GM23338 (cell line): ENCODE measurements around the gene DNAAF8. TPM values are rescaled to one million over a fixed set of nuclear protein-coding genes. Genes with fewer than 3 reads are reported as not detected.

Source experiments
- ATAC-seq: fragments of 200-7000 bp; cut with Tn5 transposase; 3 replicates; pipeline ENCODE4 v1.9.1; 2020
- DNase-seq: peaks from one replicate; pipeline ENCODE4 v3.0.0-alpha.2; 2015; ENCODE audit warnings: low spot score
- H2AFZ ChIP-seq: fragments of 200-600 bp; sonication (generic); 2 replicates; pipeline ENCODE4 v1.8.0; 2016; ENCODE audit warnings: antibody characterized with exemption, mild to moderate bottlenecking, moderate library complexity
- H3F3A ChIP-seq: fragments of 200-600 bp; sonication (generic); replicated peaks from 2 replicates; pipeline ENCODE4 v1.8.0; 2017; ENCODE audit warnings: antibody characterized with exemption, mixed run types, low read depth
- H3K27ac ChIP-seq: fragments of 200-600 bp; sonication (generic); 2 replicates; pipeline ENCODE4 v1.6.1; 2016; ENCODE audit warnings: low read depth
- H3K27me3 ChIP-seq: fragments of 200-600 bp; sonication (generic); 2 replicates; pipeline ENCODE4 v1.8.0; 2016; ENCODE audit warnings: mild to moderate bottlenecking, mixed run types, moderate library complexity; ENCODE audit not compliant: insufficient read depth
- H3K36me3 ChIP-seq: fragments of 200-600 bp; sonication (generic); 2 replicates; pipeline ENCODE4 v1.8.0; 2016; ENCODE audit warnings: mild to moderate bottlenecking; ENCODE audit not compliant: insufficient read depth
- H3K4me1 ChIP-seq: fragments of 200-600 bp; sonication (generic); 2 replicates; pipeline ENCODE4 v1.8.0; 2016; ENCODE audit warnings: mild to moderate bottlenecking, moderate library complexity; ENCODE audit not compliant: insufficient read depth
- H3K4me2 ChIP-seq: fragments of 200-600 bp; sonication (generic); 2 replicates; pipeline ENCODE4 v1.7.1; 2017; ENCODE audit warnings: mixed run types
- H3K4me3 ChIP-seq: fragments of 200-600 bp; sonication (generic); 2 replicates; pipeline ENCODE4 v1.6.1; 2016; ENCODE audit warnings: mixed run types
- H3K79me2 ChIP-seq: fragments of 200-600 bp; sonication (generic); replicated peaks from 2 replicates; pipeline ENCODE4 v1.8.0; 2017; ENCODE audit warnings: mild to moderate bottlenecking; ENCODE audit not compliant: insufficient read depth
- H3K9me2 ChIP-seq: fragments of 200-600 bp; sonication (generic); 2 replicates; pipeline ENCODE4 v1.8.0; 2017; ENCODE audit not compliant: insufficient read depth
- H4K20me1 ChIP-seq: fragments of 200-600 bp; sonication (generic); replicated peaks from 2 replicates; pipeline ENCODE4 v1.8.0; 2017; ENCODE audit warnings: mild to moderate bottlenecking; ENCODE audit not compliant: insufficient read depth
- H3K27ac Mint-ChIP-seq: 2 replicates; pipeline ENCODE4 v1.8.0; 2020; ENCODE audit warnings: inconsistent platforms, mild to moderate bottlenecking, moderate library complexity, mixed read lengths
- H3K27me3 Mint-ChIP-seq: 3 replicates; pipeline ENCODE4 v1.8.0; 2022; ENCODE audit warnings: low read depth, mild to moderate bottlenecking, moderate library complexity, mixed read lengths, inconsistent platforms; ENCODE audit not compliant: insufficient read depth, poor library complexity
- H3K36me3 Mint-ChIP-seq: 3 replicates; pipeline ENCODE4 v1.8.0; 2021; ENCODE audit warnings: low read depth, mild to moderate bottlenecking, inconsistent platforms, moderate library complexity, mixed read lengths
- H3K4me1 Mint-ChIP-seq: 3 replicates; pipeline ENCODE4 v1.8.0; 2020; ENCODE audit warnings: mild to moderate bottlenecking, inconsistent platforms, mixed read lengths
- H3K4me3 Mint-ChIP-seq: 3 replicates; pipeline ENCODE4 v1.8.0; 2021; ENCODE audit warnings: moderate library complexity, mild to moderate bottlenecking, inconsistent platforms, mixed read lengths
- H3K9me3 Mint-ChIP-seq: 3 replicates; pipeline ENCODE4 v1.8.0; 2020; ENCODE audit warnings: moderate library complexity, mild to moderate bottlenecking, inconsistent platforms, mixed read lengths
- CREB1 ChIP-seq: fragments of 250-450 bp; sonication (Bioruptor Pico); IDR thresholded peaks from 2 replicates; pipeline ENCODE4 v1.5.0; 2020; ENCODE audit warnings: low read depth, mild to moderate bottlenecking, moderate library complexity
- EZH2 ChIP-seq: fragments of 200-600 bp; sonication (generic); IDR thresholded peaks from one replicate; pipeline ENCODE4 v1.8.0; 2017; ENCODE audit warnings: antibody characterized with exemption, mild to moderate bottlenecking, low read depth; ENCODE audit not compliant: unreplicated experiment
- EZH2phosphoT487 ChIP-seq: fragments of 200-600 bp; sonication (generic); IDR thresholded peaks from one replicate; pipeline ENCODE4 v1.8.1; 2018; ENCODE audit warnings: antibody characterized with exemption; ENCODE audit not compliant: unreplicated experiment
- JUNB ChIP-seq: IDR thresholded peaks from one replicate; pipeline ENCODE4 v1.6.1; 2016; ENCODE audit warnings: antibody characterized with exemption; ENCODE audit not compliant: unreplicated experiment
- POLR2AphosphoS5 ChIP-seq: IDR thresholded peaks from 2 replicates; pipeline ENCODE4 v1.6.1; 2016; ENCODE audit warnings: antibody characterized with exemption, low read depth
- REST ChIP-seq: IDR thresholded peaks from one replicate; pipeline ENCODE4 v1.6.1; 2018; ENCODE audit warnings: antibody characterized with exemption; ENCODE audit not compliant: unreplicated experiment
- ZNF114 ChIP-seq: fragments of 250-450 bp; sonication (Bioruptor Pico); IDR thresholded peaks from 2 replicates; pipeline ENCODE4 v1.5.0; 2020; ENCODE audit warnings: mild to moderate bottlenecking, moderate library complexity
- ZNF331 ChIP-seq: fragments of 250-450 bp; sonication (Bioruptor Pico); IDR thresholded peaks from 2 replicates; pipeline ENCODE4 v1.5.0; 2020; ENCODE audit warnings: low read depth, mild to moderate bottlenecking, moderate library complexity
- ZNF462 ChIP-seq: fragments of 250-450 bp; sonication (Bioruptor Pico); IDR thresholded peaks from 2 replicates; pipeline ENCODE4 v1.5.0; 2020; ENCODE audit warnings: mild to moderate bottlenecking, moderate library complexity
- polyA plus RNA-seq: library from polyadenylated mRNA; unstranded; fragments of >200 nt; fragmentation: Nextera tagmentation; extraction: Ambion mirVana; gene quantifications from 2 replicates; pipeline ENCODE4 v1.2.1, GENCODE V29; 2016
- total RNA-seq: library from RNA; depleted of rRNA; stranded (reverse); fragments of >200 nt; shearing (Covaris generic); gene quantifications from 2 replicates; pipeline ENCODE4 v1.2.3, GENCODE V29; 2014

DNAAF8 gene
- total and polyA plus RNA-seq, 2 experiments from 2014 or later, result 0.34 to 1.3 TPM

- peaks cover 13% of the 10 kb centered on the region for H3K27me3 Mint-ChIP-seq
- peaks cover 9% of the 10 kb centered on the region; the same call in 2 of the 3 replicates for H3K36me3 Mint-ChIP-seq
- Histone ChIP-seq H3K79me2 (no peaks in the 10 kb centered on the region), H3K27me3 (no peaks in the 10 kb centered on the region), H3K27ac (no peak overlapping the region), H3K4me2 (no peak overlapping the region), H3K36me3 (no peaks in the 10 kb centered on the region), H3F3A (no peaks in the 10 kb centered on the region; the same call in 1 of the 2 replicates), H3K4me1 (no peaks in the 10 kb centered on the region; the same call in 1 of the 2 replicates), H2AFZ (no peak overlapping the region), H3K4me3 (no peak overlapping the region), H3K9me2 (no peaks in the 10 kb centered on the region), H4K20me1 (no peaks in the 10 kb centered on the region; the same call in 1 of the 2 replicates)
- no peaks in the 10 kb centered on the region; the same call in 2 of the 3 replicates for H3K9me3 Mint-ChIP-seq
- no peak for DNase-seq
- H3K4me3 Mint-ChIP-seq, result no peak overlapping the region
- H3K27ac Mint-ChIP-seq, result no peak overlapping the region
- no peak for TF ChIP-seq POLR2AphosphoS5
- no peak for ATAC-seq
- H3K4me1 Mint-ChIP-seq, result peaks cover 6% of the 10 kb centered on the region; the same call in 1 of the 3 replicates
Measured at GRCh38 chr16:4690946-4691665, 43.2 kb upstream of the DNAAF8 start.

GRCh38 chr16:4691666-4692412 is 42.5 kb upstream of the DNAAF8 start:
- Histone ChIP-seq H2AFZ (no peak overlapping the region), H3K27ac (no peak overlapping the region), H3K27me3 (no peaks in the 10 kb centered on the region), H4K20me1 (no peaks in the 10 kb centered on the region; the same call in 1 of the 2 replicates), H3K4me1 (no peaks in the 10 kb centered on the region; the same call in 1 of the 2 replicates), H3F3A (no peaks in the 10 kb centered on the region; the same call in 1 of the 2 replicates), H3K4me3 (no peak overlapping the region), H3K9me2 (no peaks in the 10 kb centered on the region), H3K79me2 (no peaks in the 10 kb centered on the region), H3K36me3 (no peaks in the 10 kb centered on the region), H3K4me2 (no peak overlapping the region)
- ATAC-seq (no peak), DNase-seq (no peak)
- peaks cover 9% of the 10 kb centered on the region for H3K27me3 Mint-ChIP-seq
- no peak overlapping the region for H3K4me3 Mint-ChIP-seq
- H3K4me1 Mint-ChIP-seq, result peaks cover 6% of the 10 kb centered on the region; the same call in 1 of the 3 replicates
- peaks cover 12% of the 10 kb centered on the region; the same call in 2 of the 3 replicates for H3K36me3 Mint-ChIP-seq
- H3K9me3 Mint-ChIP-seq, result no peaks in the 10 kb centered on the region; the same call in 2 of the 3 replicates
- no peak overlapping the region for H3K27ac Mint-ChIP-seq
- no peak for TF ChIP-seq ZNF331 (CRISPR knock-in tag)
- no peak for TF ChIP-seq REST
- TF ChIP-seq EZH2phosphoT487, result no peak
- no peak for TF ChIP-seq JUNB
- TF ChIP-seq EZH2, result no peak
- no peak for TF ChIP-seq ZNF462 (CRISPR knock-in tag)
- TF ChIP-seq ZNF114 (CRISPR knock-in tag), result no peak
- no peak for TF ChIP-seq CREB1 (CRISPR knock-in tag)
